ENCODE results near the gene DCTN5.

DNA sequence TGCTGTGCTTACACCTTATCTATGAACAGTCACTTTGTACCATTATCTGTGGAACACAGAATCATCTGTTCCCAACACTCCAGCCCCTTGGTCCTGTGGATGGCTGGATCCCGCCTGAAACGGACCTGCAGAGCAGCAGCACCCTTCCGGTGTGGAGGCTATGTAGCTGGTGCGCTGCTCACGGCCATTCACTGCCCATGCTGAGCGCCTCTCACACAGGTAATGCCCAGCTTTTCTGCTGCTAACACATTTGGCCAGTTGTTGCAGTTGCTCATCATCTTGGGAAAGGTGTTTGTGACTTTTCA lies 26.0 kb downstream of the DCTN5 start:
- TF ChIP-seq POLR2AphosphoS5 (IDR thresholded peaks at IDR 0.05; ENCODE audit: borderline replicate concordance, low read depth, low read length) (no peak), EZH2 (IDR thresholded peaks at IDR 0.05) (no peak)

Data from SK-N-MC (cell line).